GOT3 (cell line): ENCODE data around the gene ZNF91.
"Not testable (repeated sequence)": the region's sequence is repeated elsewhere in the genome, so short reads cannot be mapped to it uniquely, and the experiment has no call there.

ENCODE experiments used
- DNase-seq: peaks from one replicate; lab custom pipeline; 2025; ENCODE audit warnings: mixed read lengths; lab: John Stamatoyannopoulos, UW

The ZNF91 gene

DNA sequence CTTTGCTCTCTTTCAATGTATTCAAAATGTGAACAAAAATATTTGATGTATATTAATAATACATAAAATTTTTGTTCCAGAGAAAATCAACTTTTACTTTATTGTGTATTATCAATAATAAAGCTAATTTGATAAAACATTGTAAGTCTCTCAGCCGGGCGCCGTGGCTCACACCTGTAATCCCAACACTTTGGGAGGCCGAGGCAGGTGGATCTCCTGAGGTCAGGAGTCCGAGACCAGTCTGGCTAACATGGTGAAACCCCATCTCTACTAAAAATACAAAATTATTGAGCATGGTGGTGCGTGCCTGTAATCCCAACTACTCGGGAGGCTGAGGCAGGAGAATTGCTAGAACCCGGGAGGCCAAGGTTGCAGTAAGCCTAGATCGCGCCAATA is 449 bp upstream of the ZNF91 start:
- not testable (repeated sequence) for DNase-seq

- DNase-seq: no peak
Observed at GRCh38 chr19:23394511-23394910, 760 bp downstream of the ZNF91 start.

DNA sequence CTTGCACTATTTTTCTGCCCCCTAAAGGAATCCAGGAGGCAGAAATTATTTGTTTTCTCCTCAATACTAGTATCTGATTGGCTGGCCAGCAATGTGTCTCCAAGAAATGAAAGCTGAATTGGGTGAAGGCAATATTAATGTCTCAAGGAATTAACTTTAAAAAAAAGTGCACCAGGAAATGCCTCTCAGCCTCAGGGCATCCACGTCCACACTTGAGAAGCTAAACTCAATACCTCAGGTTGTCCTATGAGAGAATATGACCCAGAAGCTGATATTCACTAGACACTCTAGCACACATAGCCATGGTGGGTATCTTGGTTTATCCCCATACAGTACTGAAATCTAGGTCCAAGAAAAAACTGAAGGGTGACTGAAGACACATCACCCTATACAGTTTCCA is 2.1 kb downstream of the ZNF91 start:
- no peak for DNase-seq

DNA sequence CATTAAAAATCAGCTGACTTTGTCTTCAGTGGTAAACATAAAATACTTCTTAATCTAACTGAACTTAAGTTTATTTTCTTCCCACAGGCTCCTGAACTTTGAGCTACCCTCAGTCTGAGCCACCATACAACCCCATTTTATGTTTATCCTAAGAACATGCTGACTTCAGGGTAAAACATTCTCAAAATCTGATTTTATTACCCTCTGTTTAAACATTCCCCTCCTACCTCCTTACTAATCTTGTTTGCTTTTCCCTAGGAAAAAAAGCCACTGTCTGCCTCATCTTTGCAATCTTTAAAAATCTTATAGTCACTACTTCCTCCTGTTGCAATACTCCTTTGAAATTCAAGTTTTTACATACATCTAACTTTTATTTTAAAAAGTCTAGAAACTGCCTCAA is 4.0 kb downstream of the ZNF91 start:
- DNase-seq: no peak

GRCh38 chr19:23385404-23385803 is 9.9 kb downstream of the ZNF91 start:
- no peak for DNase-seq

DNA sequence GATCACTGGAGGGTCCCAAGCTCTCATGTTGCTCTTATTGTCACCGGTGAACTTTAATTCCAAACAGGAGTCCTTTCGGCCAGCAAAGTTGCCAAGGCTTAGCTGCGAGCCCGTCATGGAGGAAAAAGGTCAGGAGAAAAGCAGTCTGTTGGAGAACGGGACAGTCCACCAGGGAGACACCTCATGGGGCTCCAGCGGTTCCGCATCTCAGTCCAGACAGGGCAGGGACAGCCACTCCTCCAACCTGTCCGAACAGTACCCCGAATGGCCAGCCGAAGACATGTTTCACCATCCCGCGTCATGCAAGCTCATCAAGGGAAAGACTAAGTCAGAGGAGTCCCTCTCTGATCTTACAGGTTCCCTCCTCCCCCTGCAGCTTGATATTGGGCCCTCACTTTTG is 10.4 kb downstream of the ZNF91 start:
- no peak for DNase-seq

DNA sequence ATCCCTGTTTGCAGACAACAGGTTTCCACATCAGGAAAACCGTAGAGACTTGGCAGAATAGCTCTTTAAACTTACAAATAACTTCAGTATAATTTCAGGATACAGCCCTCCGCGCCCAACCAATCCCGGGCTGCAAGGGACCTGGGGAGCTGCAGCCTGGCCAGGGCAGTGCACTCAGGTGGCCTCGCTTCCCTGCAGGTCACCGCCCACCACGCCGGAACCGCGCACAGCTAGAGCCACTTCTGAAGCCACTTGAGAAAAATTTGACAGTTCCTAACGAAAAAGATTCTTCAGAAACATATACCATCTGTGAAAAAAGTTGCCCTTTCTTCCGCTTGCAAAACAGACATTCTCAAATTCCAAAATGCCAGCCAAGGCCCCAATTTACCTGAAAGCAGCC is 11.1 kb downstream of the ZNF91 start:
- DNase-seq: no peak

GRCh38 chr19:23382955-23383354 is 12.3 kb downstream of the ZNF91 start:
- no peak for DNase-seq

- no peak for DNase-seq
Observed at GRCh38 chr19:23381114-23381513, 14.2 kb downstream of the ZNF91 start.

DNA sequence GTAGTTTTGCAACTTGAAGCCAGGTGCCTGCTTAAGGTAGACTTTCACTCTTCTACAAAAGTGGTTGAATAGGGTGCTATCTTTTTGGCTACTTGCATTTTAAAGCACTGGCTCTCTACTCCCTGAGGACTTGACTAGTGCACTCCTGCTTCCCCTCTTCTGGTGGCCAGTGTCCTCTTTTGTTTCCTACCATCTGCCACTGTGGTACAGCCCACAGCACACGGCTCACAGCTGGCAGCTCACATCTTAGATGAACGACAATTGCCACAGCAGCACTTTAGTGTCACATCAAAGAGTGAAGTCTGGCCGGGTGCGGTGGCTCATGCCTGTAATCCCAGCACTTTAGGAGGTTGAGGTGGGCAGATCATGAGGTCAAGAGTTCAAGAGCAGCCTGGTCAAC is 15.6 kb downstream of the ZNF91 start:
- DNase-seq: not testable (repeated sequence)

DNA sequence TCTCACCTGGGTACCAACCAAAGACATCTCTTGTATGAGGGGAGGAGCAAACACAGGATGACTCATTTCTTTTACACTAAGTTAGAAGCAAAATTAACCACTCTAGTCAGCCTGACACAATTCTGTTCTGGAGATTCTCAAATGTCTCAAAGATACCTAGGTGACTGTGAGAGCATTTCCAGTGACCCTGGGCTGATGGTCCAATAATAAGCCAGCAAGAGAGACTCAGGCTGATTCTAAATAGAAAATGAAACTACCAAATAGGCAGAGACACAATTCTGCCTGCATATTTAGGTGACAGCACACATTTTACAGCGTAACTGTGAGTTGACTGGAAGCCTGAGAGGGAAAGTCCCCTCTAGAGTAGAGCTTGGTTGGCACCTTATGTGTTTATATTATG is 16.3 kb downstream of the ZNF91 start:
- DNase-seq: no peak

DNA sequence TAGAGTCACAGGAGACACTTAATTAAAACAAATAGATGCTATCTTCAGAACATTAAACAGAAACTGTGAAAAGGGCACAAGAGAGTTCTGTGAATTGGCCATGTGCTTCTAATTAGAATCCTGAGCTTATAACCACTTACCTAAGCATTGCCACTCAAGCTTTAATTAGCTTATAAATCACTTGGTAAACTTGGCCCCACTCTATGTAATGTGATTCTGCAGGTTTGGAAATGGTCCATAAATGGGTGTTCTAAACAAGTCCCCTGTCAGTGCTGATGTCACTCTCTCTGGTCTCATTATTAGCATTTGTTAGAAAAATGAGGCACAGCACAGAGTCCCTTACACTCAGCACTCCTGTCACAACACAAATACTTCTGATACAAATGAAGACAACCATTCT is 18.0 kb downstream of the ZNF91 start:
- DNase-seq: no peak

GRCh38 chr19:23366437-23366836 is 28.8 kb downstream of the ZNF91 start:
- no peak for DNase-seq

DNA sequence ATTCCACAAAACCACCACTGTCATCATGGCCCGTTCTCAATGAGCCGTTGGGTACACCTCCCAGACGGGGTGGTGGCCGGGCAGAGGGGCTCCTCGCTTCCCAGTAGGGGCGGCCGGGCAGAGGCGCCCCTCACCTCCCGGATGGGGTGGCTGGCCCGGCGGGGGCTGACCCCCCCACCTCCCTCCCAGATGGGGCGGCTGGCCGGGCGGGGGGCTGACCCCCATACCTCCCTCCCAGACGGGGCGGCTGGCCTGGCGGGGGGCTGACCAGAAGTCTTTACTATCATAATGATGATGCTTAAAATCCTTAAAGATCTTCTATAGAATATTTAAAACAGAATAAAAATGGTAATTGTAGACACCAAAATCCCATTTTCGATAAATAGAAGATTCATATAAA is 29.2 kb downstream of the ZNF91 start:
- DNase-seq: not testable (repeated sequence)

- DNase-seq: no peak
Observed at GRCh38 chr19:23365222-23365621, 30.0 kb downstream of the ZNF91 start.

DNA sequence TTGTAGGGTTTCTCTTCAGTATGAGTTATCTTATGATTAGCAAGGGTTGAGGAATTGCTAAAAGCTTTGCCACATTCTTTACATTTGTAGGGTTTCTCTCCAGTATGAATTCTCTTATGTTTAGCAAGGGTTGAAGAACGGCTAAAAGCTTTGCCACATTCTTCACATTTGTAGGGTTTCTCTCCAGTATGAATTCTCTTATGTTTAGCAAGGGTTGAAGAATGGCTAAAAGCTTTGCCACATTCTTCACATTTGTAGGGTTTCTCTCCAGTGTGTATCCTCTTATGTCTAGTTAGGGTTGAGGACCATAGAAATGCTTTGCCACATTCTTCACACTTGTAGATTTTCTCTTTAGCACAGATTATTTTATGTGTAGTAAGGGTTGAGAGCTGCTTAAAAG is 33.4 kb downstream of the ZNF91 start:
- DNase-seq: not testable (repeated sequence)

DNA sequence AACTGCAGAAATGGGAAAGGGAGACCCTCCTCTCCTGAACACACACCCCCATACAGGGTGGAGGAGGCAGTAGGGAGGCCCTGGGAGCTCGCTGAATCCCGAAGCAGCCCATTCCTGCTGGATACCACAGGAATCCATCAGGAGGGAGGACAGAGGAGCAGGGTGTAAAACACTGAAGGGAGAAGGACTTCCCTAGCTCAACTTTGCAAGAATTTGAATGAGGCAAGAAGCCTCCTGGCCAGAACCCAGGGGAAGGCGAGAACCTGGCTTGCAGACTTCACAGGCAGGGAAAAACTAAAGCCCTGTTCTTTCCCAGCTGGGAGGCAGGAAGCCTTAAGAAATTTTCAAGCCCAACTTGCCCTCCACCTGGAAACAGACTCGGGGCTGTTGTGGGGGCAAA is 43.5 kb downstream of the ZNF91 start:
- DNase-seq: no peak

- DNase-seq: no peak
Observed at GRCh38 chr19:23346696-23347095, 48.6 kb downstream of the ZNF91 start.

DNA sequence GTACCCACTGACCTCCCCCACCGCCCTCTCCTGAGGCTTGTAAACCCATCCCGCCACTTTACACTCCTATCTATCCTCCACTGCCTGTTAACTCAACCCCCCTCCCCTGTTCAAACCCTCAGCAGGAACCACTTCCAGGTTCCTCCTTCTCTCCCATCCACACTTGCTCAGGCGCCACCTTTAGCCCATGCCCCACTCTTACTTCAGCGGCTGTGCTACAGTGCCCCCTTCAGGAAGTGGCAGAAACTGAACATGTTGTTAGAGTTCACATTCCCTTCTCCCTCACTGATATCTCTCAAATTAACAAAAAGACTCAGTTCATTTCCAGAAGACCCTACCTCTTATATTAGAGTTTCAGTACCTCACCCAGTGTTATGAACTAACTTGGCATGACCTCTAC is 49.4 kb downstream of the ZNF91 start:
- DNase-seq: no peak

- DNase-seq: no peak
Observed at GRCh38 chr19:23343434-23344010, 51.7 kb downstream of the ZNF91 start.

GRCh38 chr19:23328211-23328610 is 67.1 kb downstream of the ZNF91 start:
- no peak for DNase-seq

GRCh38 chr19:23321953-23322549 is 73.2 kb downstream of the ZNF91 start:
- no peak for DNase-seq

GRCh38 chr19:23321403-23321802 is 73.9 kb downstream of the ZNF91 start:
- not testable (repeated sequence) for DNase-seq

GRCh38 chr19:23319571-23319970 is 75.7 kb downstream of the ZNF91 start:
- not testable (repeated sequence) for DNase-seq
